CD14-positive monocyte (primary cell): ENCODE measurements around the gene RASL10B. TPM values are rescaled to one million over a fixed set of nuclear protein-coding genes. Genes with fewer than 3 reads are reported as not detected.

Experiments used
- DNase-seq, 3 donors: peaks; one replicate each; pipeline ENCODE4 v3.0.0-alpha.2; 2011 to 2022
- H2AFZ ChIP-seq: 2 replicates; pipeline ENCODE4 v1.6.0; 2012; ENCODE audit warnings: mild to moderate bottlenecking, low read depth, low read length, inconsistent platforms; ENCODE audit not compliant: insufficient read depth, poor library complexity, severe bottlenecking
- H3K27ac ChIP-seq, 2 donors: 1 replicate in 1 of 2; 2 replicates in 1 of 2; pipeline ENCODE4 v1.5.1; 2012 to 2013; ENCODE audit warnings: low read length in 2 of 2, control low read depth in 1 of 2, inconsistent platforms in 1 of 2, low read depth in 1 of 2, mild to moderate bottlenecking in 1 of 2
- H3K27me3 ChIP-seq, 2 donors: one replicate each; pipeline versions ENCODE4 v1.6.0 to v1.6.1; 2011 to 2013; ENCODE audit warnings: low read length in 2 of 2; ENCODE audit not compliant: control insufficient read depth in 2 of 2, insufficient read depth in 2 of 2
- H3K36me3 ChIP-seq, 2 donors: replicated peaks in 1 of 2; 1 replicate in 1 of 2; 2 replicates in 1 of 2; pipeline versions ENCODE4 v1.5.1 to v1.6.1; 2012 to 2013; ENCODE audit warnings: low read length in 2 of 2, control low read depth in 1 of 2, inconsistent platforms in 1 of 2, mild to moderate bottlenecking in 1 of 2; ENCODE audit not compliant: insufficient read depth in 2 of 2, control insufficient read depth in 1 of 2
- H3K4me1 ChIP-seq, 2 donors: 1 replicate in 1 of 2; 2 replicates in 1 of 2; pipeline versions ENCODE4 v1.5.1 to v1.6.1; 2012 to 2013; ENCODE audit warnings: low read length in 2 of 2, control low read depth in 1 of 2, inconsistent platforms in 1 of 2, mild to moderate bottlenecking in 1 of 2, moderate library complexity in 1 of 2; ENCODE audit not compliant: insufficient read depth in 2 of 2, control insufficient read depth in 1 of 2
- H3K4me2 ChIP-seq: replicated peaks from 2 replicates; pipeline ENCODE3; 2012; ENCODE audit warnings: low read length, moderate library complexity, mild to moderate bottlenecking; ENCODE audit not compliant: poor library complexity, severe bottlenecking; ENCODE audit errors: extremely low read depth
- H3K4me3 ChIP-seq, 3 experiments: fragments of 200-600 bp in 1 of 3; sonication (generic) in 1 of 3; replicated peaks in 1 of 3; 1 replicate in 2 of 3; 2 replicates in 1 of 3; pipeline ENCODE4 v1.5.1; 2011 to 2013; ENCODE audit warnings: low read length in 3 of 3, mild to moderate bottlenecking in 3 of 3, control low read depth in 2 of 3, low read depth in 2 of 3, inconsistent platforms in 1 of 3, moderate library complexity in 1 of 3
- H3K79me2 ChIP-seq: 2 replicates; pipeline ENCODE4 v1.6.0; 2012; ENCODE audit warnings: mild to moderate bottlenecking, control low read depth, inconsistent platforms, low read length, moderate library complexity; ENCODE audit not compliant: insufficient read depth
- H3K9ac ChIP-seq: 2 replicates; pipeline ENCODE4 v1.6.0; 2017; ENCODE audit warnings: low read length, mild to moderate bottlenecking; ENCODE audit not compliant: insufficient read depth, poor library complexity, severe bottlenecking
- H3K9me3 ChIP-seq, 2 donors: replicated peaks in 1 of 2; 1 replicate in 1 of 2; 2 replicates in 1 of 2; pipeline versions ENCODE4 v1.5.1 to v1.6.1; 2012 to 2013; ENCODE audit warnings: low read length in 2 of 2, control low read depth in 1 of 2; ENCODE audit not compliant: control insufficient read depth in 1 of 2, insufficient read depth in 1 of 2
- H4K20me1 ChIP-seq: 2 replicates; pipeline ENCODE4 v1.6.0; 2012; ENCODE audit warnings: mild to moderate bottlenecking, low read length, control low read depth, moderate library complexity; ENCODE audit not compliant: insufficient read depth
- H3K27ac Mint-ChIP-seq, 7 donors: one replicate each; pipeline ENCODE4 v1.8.0; 2020; ENCODE audit warnings: mild to moderate bottlenecking in 7 of 7, mixed read lengths in 7 of 7, moderate library complexity in 6 of 7, inconsistent platforms in 2 of 7
- H3K27me3 Mint-ChIP-seq, 3 donors: one replicate each; pipeline ENCODE4 v1.8.0; 2021 to 2022; ENCODE audit warnings: low read depth in 3 of 3, mild to moderate bottlenecking in 3 of 3, mixed read lengths in 3 of 3, moderate library complexity in 3 of 3, inconsistent platforms in 1 of 3
- H3K36me3 Mint-ChIP-seq, 2 donors: one replicate each; pipeline ENCODE4 v1.8.0; 2020; ENCODE audit warnings: mixed read lengths in 2 of 2, inconsistent platforms in 1 of 2, mild to moderate bottlenecking in 1 of 2
- H3K4me1 Mint-ChIP-seq: one replicate; pipeline ENCODE4 v1.8.0; 2020; ENCODE audit warnings: mild to moderate bottlenecking, mixed read lengths
- H3K4me3 Mint-ChIP-seq, 2 donors: one replicate each; pipeline ENCODE4 v1.8.0; 2020; ENCODE audit warnings: mild to moderate bottlenecking in 2 of 2, mixed read lengths in 2 of 2, moderate library complexity in 1 of 2
- H3K9me3 Mint-ChIP-seq, 7 donors: one replicate each; pipeline ENCODE4 v1.8.0; 2020 to 2022; ENCODE audit warnings: mixed read lengths in 7 of 7, mild to moderate bottlenecking in 6 of 7, moderate library complexity in 6 of 7, inconsistent platforms in 2 of 7
- WGBS: methylation state at CpG from one replicate; pipeline ENCODE4 v1.1.5; 2013; ENCODE audit warnings: missing lambda C conversion rate; ENCODE audit not compliant: insufficient coverage; 5-methylcytosine and 5-hydroxymethylcytosine counted together
- intact Hi-C, 2 donors: fragments of 100-400 bp; cut with micrococcal nuclease; formaldehyde crosslinking; loops; one replicate each; pipeline versions ENCODE4 v1.15.0 to v1.15.1; 2023
- polyA plus RNA-seq, 3 donors: library from polyadenylated mRNA; depleted of rRNA in 1 of 3; unstranded in 2 of 3; stranded (reverse) in 1 of 3; fragments of 300-500 nt in 2 of 3; fragments of >200 nt in 1 of 3; fragmentation: Illumina TruSeq in 2 of 3; gene quantifications; 1 replicate in 2 of 3; 2 replicates in 1 of 3; pipeline ENCODE4 v1.2.3, GENCODE V29; 2012 to 2021
- TF ChIP-seq, protein P1 (sequence below): fragments of 200-600 bp; IDR thresholded peaks from one replicate; pipeline ENCODE4 v1.8.0; 2022; ENCODE audit warnings: antibody characterized with exemption, mild to moderate bottlenecking

The RASL10B gene
- polyA plus RNA-seq, 3 donors = not detected

GRCh38 chr17:35709874-35710273 lies 21.6 kb upstream of the RASL10B start:
- Histone ChIP-seq H2AFZ (no peak overlapping the region), H3K36me3 (peaks cover 45 to 78% of the 10 kb centered on the region in 2 donors), H3K9me3 (no peaks in the 10 kb centered on the region), H3K27me3 (no peaks in the 10 kb centered on the region), H3K79me2 (no peaks in the 10 kb centered on the region), H4K20me1 (no peaks in the 10 kb centered on the region), H3K4me1 (no peaks in the 10 kb centered on the region), H3K27ac (no peak overlapping the region), H3K9ac (no peak overlapping the region), H3K4me2 (no peak overlapping the region), H3K4me3 (no peak overlapping the region)
- Mint-ChIP-seq H3K36me3 (peaks cover 34 to 48% of the 10 kb centered on the region in 2 donors), H3K27me3 (no peaks in the 10 kb centered on the region), H3K4me3 (no peak overlapping the region), H3K9me3 (no peaks in the 10 kb centered on the region), H3K27ac (no peak overlapping the region), H3K4me1 (no peaks in the 10 kb centered on the region)
- WGBS = 83% methylated on average over 1 of the region's 3 CpGs
- no peak for DNase-seq
- intact Hi-C loops = no loop called here
- TF ChIP-seq, protein P1, sequence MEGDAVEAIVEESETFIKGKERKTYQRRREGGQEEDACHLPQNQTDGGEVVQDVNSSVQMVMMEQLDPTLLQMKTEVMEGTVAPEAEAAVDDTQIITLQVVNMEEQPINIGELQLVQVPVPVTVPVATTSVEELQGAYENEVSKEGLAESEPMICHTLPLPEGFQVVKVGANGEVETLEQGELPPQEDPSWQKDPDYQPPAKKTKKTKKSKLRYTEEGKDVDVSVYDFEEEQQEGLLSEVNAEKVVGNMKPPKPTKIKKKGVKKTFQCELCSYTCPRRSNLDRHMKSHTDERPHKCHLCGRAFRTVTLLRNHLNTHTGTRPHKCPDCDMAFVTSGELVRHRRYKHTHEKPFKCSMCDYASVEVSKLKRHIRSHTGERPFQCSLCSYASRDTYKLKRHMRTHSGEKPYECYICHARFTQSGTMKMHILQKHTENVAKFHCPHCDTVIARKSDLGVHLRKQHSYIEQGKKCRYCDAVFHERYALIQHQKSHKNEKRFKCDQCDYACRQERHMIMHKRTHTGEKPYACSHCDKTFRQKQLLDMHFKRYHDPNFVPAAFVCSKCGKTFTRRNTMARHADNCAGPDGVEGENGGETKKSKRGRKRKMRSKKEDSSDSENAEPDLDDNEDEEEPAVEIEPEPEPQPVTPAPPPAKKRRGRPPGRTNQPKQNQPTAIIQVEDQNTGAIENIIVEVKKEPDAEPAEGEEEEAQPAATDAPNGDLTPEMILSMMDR = no peak

- no peaks in the 10 kb centered on the region for H3K4me1 ChIP-seq
- H3K36me3 Mint-ChIP-seq = peaks cover 26 to 38% of the 10 kb centered on the region in 2 donors
- no peaks in the 10 kb centered on the region for H3K4me1 Mint-ChIP-seq
- H3K27me3 Mint-ChIP-seq = no peaks in the 10 kb centered on the region
- H3K36me3 ChIP-seq = peaks cover 56 to 83% of the 10 kb centered on the region in 2 donors
- DNase-seq = no peak
- no peaks in the 10 kb centered on the region for H3K9me3 ChIP-seq
- no peak overlapping the region for H3K9ac ChIP-seq
- no peak overlapping the region for H3K4me3 Mint-ChIP-seq
- H3K4me3 ChIP-seq = no peak overlapping the region
- H3K27me3 ChIP-seq = no peaks in the 10 kb centered on the region
- H3K79me2 ChIP-seq = no peaks in the 10 kb centered on the region
- no peaks in the 10 kb centered on the region for H3K9me3 Mint-ChIP-seq
- intact Hi-C loops = no loop called here
- no peak overlapping the region for H3K27ac Mint-ChIP-seq
- H3K27ac ChIP-seq = no peak overlapping the region
- WGBS = no CpG with 5 or more reads among the region's 2 CpGs
- no peak overlapping the region for H2AFZ ChIP-seq
- no peaks in the 10 kb centered on the region for H4K20me1 ChIP-seq
- H3K4me2 ChIP-seq = no peak overlapping the region
- TF ChIP-seq, protein P1 = no peak
These were observed 20.5 kb upstream of the RASL10B start for GRCh38 chr17:35710950-35711349.
